PFSK-1 (cell line): ENCODE measurements around the gene ADAMTS17.

Source experiments
- FOXP2 ChIP-seq: optimal IDR thresholded peaks from 2 replicates; pipeline ENCODE3; 2011; ENCODE audit warnings: borderline replicate concordance, control low read depth, inconsistent platforms; ENCODE audit not compliant: insufficient read depth; ENCODE audit errors: extremely low read length, extremely low read depth
- POLR2AphosphoS5 ChIP-seq: IDR thresholded peaks from 2 replicates; pipeline ENCODE4 v1.6.1; 2012; ENCODE audit warnings: low read depth, mild to moderate bottlenecking, control low read depth, low read length, moderate library complexity
- SIN3A ChIP-seq: IDR thresholded peaks from 2 replicates; pipeline ENCODE4 v1.6.1; 2012; ENCODE audit warnings: mild to moderate bottlenecking, low read length, moderate library complexity, borderline replicate concordance; ENCODE audit not compliant: insufficient read depth
- TAF1 ChIP-seq: IDR thresholded peaks from 2 replicates; pipeline ENCODE4 v1.6.1; 2012; ENCODE audit warnings: low read length, control low read depth, borderline replicate concordance; ENCODE audit not compliant: insufficient read depth
- TF ChIP-seq, protein P1 (sequence below), 2 experiments: IDR thresholded peaks; 2 replicates each; pipeline versions ENCODE4 v1.6.1 to v1.8.0; 2011 to 2012; ENCODE audit warnings: low read depth in 2 of 2, low read length in 2 of 2, control low read depth in 1 of 2, inconsistent platforms in 1 of 2, mild to moderate bottlenecking in 1 of 2, moderate library complexity in 1 of 2; ENCODE audit not compliant: insufficient read depth in 1 of 2

ADAMTS17 gene

DNA sequence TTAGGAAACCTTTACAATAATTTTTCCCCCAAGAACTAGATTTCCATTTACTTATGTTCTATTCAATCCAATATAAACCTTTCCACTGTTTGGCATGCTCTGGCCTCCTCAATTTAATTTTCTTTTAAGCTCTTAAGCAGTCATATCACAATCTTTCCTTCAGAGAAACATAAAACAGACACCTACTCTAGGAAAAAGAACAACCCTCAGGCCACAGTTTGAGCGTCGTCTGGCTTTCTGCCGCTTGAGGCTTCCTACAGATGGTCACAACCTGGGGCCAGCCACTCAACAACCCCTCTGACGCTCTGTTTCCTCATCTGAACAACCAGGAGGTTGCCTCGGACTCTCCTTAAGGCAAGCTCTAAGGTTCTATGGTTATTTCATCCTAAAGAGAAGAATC lies 143.3 kb downstream of the ADAMTS17 start:
- TF ChIP-seq, protein P1, sequence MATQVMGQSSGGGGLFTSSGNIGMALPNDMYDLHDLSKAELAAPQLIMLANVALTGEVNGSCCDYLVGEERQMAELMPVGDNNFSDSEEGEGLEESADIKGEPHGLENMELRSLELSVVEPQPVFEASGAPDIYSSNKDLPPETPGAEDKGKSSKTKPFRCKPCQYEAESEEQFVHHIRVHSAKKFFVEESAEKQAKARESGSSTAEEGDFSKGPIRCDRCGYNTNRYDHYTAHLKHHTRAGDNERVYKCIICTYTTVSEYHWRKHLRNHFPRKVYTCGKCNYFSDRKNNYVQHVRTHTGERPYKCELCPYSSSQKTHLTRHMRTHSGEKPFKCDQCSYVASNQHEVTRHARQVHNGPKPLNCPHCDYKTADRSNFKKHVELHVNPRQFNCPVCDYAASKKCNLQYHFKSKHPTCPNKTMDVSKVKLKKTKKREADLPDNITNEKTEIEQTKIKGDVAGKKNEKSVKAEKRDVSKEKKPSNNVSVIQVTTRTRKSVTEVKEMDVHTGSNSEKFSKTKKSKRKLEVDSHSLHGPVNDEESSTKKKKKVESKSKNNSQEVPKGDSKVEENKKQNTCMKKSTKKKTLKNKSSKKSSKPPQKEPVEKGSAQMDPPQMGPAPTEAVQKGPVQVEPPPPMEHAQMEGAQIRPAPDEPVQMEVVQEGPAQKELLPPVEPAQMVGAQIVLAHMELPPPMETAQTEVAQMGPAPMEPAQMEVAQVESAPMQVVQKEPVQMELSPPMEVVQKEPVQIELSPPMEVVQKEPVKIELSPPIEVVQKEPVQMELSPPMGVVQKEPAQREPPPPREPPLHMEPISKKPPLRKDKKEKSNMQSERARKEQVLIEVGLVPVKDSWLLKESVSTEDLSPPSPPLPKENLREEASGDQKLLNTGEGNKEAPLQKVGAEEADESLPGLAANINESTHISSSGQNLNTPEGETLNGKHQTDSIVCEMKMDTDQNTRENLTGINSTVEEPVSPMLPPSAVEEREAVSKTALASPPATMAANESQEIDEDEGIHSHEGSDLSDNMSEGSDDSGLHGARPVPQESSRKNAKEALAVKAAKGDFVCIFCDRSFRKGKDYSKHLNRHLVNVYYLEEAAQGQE (IDR thresholded peaks at IDR 0.05; ENCODE audit: insufficient read depth in 1 of 2, low read depth in 2 of 2, low read length in 2 of 2) = no peak
- TF ChIP-seq TAF1 (no peak), FOXP2 (no peak), SIN3A (no peak), POLR2AphosphoS5 (no peak)

DNA sequence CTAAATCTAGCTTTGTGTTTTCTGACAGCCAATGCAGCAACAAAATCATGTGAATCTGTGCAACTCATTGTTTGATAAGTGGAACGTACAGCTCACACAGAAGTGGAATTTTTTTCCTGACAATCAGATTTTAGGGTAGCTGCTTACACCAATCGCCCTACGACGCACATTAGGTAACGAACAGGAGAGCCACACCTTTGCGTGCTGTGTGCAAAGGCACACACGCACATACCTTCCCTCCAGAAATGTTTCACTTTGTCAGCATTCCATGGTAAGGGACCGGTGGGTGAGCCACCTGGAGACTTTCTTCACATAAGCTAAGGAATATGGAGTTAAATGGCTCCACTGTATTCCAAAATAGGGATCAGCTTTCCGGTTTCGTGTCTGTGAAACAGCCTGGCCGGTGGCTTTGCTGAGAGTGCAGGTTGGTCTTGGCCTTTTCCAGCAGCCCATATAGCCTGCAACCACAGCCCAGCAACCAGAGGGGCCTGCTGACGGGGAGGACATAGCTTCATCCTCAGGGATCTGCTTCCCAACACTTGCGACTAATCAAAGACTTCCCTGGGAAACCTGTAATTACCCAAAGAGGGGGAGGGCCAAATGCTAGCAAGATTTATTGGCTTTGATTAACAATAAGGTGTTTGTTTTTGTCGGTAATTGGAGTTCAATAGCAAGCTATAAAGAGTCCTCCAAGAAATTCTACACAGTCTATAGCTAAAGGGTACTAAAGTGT lies 145.3 kb downstream of the ADAMTS17 start:
- TF ChIP-seq FOXP2 = no peak
- TF ChIP-seq TAF1 = no peak
- no peak for TF ChIP-seq SIN3A
- TF ChIP-seq, protein P1 (IDR thresholded peaks at IDR 0.05; ENCODE audit: insufficient read depth in 1 of 2, low read depth in 2 of 2, low read length in 2 of 2) = no peak
- TF ChIP-seq POLR2AphosphoS5 = no peak

DNA sequence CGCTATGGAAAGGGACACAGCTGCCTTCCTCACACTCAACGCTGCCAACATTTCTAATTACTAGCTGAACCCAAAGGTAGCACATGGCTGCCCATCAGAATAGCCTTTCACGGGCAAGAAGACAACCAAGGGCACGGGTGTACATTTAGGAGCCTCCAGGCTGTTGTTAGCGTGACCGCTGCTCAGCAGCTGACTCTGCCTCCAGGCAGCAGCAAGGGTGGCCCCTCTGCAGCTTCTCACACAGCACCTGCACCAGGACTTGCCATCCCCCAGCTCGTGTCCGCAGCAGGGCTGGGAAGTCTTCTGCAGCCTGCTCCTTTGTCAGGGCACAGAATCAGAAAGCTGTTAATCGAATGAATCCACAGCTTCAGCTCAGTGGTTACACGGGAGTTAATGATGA lies 146.8 kb downstream of the ADAMTS17 start:
- TF ChIP-seq SIN3A (no peak), FOXP2 (no peak), POLR2AphosphoS5 (no peak), TAF1 (no peak)
- TF ChIP-seq, protein P1 (IDR thresholded peaks at IDR 0.05; ENCODE audit: insufficient read depth in 1 of 2, low read depth in 2 of 2, low read length in 2 of 2) = no peak

GRCh38 chr15:100193277-100193860 lies 148.4 kb downstream of the ADAMTS17 start:
- no peak for TF ChIP-seq FOXP2
- TF ChIP-seq POLR2AphosphoS5 = no peak
- TF ChIP-seq, protein P1 (IDR thresholded peaks at IDR 0.05; ENCODE audit: insufficient read depth in 1 of 2, low read depth in 2 of 2, low read length in 2 of 2) = no peak
- no peak for TF ChIP-seq SIN3A
- no peak for TF ChIP-seq TAF1
